SK-N-SH treated with all-trans-retinoic acid at 6 μM for 48 hours (cell line): ENCODE measurements around the gene GPC3.

ENCODE experiments used
- CSDC2 ChIP-seq: fragments of 250-450 bp; sonication (Bioruptor Pico); IDR thresholded peaks from 2 replicates; pipeline ENCODE4 v1.5.0; 2020; ENCODE audit warnings: mild to moderate bottlenecking, moderate library complexity
- PPARA ChIP-seq: fragments of 250-450 bp; sonication (Bioruptor Pico); IDR thresholded peaks from 2 replicates; pipeline ENCODE4 v1.5.0; 2020; ENCODE audit warnings: mild to moderate bottlenecking, borderline replicate concordance
- TCF4 ChIP-seq: fragments of 250-450 bp; sonication (Bioruptor Pico); IDR thresholded peaks from 2 replicates; pipeline ENCODE4 v1.8.0; 2021; ENCODE audit warnings: mild to moderate bottlenecking, moderate library complexity, borderline replicate concordance
- ZC3H10 ChIP-seq: fragments of 250-450 bp; sonication (Bioruptor Pico); IDR thresholded peaks from 2 replicates; pipeline ENCODE4 v1.5.1; 2021; ENCODE audit warnings: mild to moderate bottlenecking, moderate library complexity
- ZFP3 ChIP-seq: fragments of 250-450 bp; sonication (Bioruptor Pico); IDR thresholded peaks from 2 replicates; pipeline ENCODE4 v1.5.0; 2020; ENCODE audit warnings: mild to moderate bottlenecking, moderate library complexity
- ZNF8 ChIP-seq: fragments of 450-650 bp; formaldehyde crosslinking; IDR thresholded peaks from 2 replicates; pipeline ENCODE4 v1.5.0; 2020; ENCODE audit warnings: mild to moderate bottlenecking, moderate library complexity
- TF ChIP-seq, protein P1 (sequence below): fragments of 250-450 bp; sonication (Bioruptor Pico); IDR thresholded peaks from 2 replicates; pipeline ENCODE4 v1.8.0; 2021; ENCODE audit warnings: low read depth, mild to moderate bottlenecking, moderate library complexity, borderline replicate concordance

DNA sequence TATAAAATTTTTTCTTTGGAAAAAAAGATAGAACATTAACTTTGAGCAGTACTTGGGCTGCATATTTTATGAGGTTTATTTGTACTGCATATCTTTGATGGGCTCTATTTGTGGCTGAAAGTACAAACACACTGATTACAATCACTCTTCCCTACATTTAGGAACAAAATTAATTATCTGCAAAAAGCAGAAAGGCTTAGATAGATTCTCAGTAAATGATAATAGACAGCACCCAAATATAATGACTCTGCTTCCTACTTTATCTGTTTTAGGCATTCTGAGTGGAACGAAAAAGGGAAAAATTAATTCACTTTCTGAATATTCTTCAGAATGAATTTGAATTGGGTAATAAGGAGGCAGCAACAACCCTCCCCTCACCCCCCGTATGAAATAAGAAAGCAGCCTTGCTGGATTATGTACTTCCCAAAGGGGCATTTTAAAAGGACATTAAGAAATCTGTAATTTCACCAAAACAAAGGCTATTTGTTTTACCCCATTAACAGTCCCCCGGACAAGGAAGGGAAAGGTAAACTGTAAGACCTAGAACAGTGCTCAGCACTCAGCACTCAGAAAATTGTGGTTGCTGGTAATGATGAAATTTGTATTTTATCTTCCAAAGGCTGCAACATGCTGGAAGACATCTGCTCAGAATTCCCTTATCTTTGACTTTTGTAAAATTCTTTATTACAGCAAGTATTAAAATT, 242.6 kb downstream of the GPC3 start:
- no peak for TF ChIP-seq TCF4 (CRISPR knock-in tag)
- no peak for TF ChIP-seq ZNF8 (CRISPR knock-in tag)
- no peak for TF ChIP-seq ZC3H10 (CRISPR knock-in tag)
- TF ChIP-seq PPARA (CRISPR knock-in tag), result no peak
- TF ChIP-seq ZFP3 (CRISPR knock-in tag), result no peak
- TF ChIP-seq CSDC2 (CRISPR knock-in tag), result no peak
- TF ChIP-seq, protein P1, sequence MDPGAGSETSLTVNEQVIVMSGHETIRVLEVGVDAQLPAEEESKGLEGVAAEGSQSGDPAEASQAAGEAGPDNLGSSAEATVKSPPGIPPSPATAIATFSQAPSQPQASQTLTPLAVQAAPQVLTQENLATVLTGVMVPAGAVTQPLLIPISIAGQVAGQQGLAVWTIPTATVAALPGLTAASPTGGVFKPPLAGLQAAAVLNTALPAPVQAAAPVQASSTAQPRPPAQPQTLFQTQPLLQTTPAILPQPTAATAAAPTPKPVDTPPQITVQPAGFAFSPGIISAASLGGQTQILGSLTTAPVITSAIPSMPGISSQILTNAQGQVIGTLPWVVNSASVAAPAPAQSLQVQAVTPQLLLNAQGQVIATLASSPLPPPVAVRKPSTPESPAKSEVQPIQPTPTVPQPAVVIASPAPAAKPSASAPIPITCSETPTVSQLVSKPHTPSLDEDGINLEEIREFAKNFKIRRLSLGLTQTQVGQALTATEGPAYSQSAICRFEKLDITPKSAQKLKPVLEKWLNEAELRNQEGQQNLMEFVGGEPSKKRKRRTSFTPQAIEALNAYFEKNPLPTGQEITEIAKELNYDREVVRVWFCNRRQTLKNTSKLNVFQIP (CRISPR knock-in tag), result no peak
